NT2/D1 (cell line): ENCODE results near the gene NLRP14.

Experiments
- DNase-seq: peaks from one replicate; pipeline ENCODE4 v3.0.0-alpha.2; 2011; ENCODE audit warnings: low read depth, low spot score
- H3K27me3 ChIP-seq: 2 replicates; pipeline ENCODE4 v1.6.0; 2011; ENCODE audit warnings: mild to moderate bottlenecking; ENCODE audit not compliant: insufficient read length, insufficient read depth
- H3K36me3 ChIP-seq: 2 replicates; pipeline ENCODE4 v1.6.1; 2011; ENCODE audit warnings: mild to moderate bottlenecking, low read length, mixed read lengths; ENCODE audit not compliant: insufficient read depth, insufficient read length
- H3K4me1 ChIP-seq: 2 replicates; pipeline ENCODE4 v1.5.1; 2011; ENCODE audit not compliant: insufficient read depth, insufficient read length
- H3K4me3 ChIP-seq: 2 replicates; pipeline ENCODE4 v1.5.1; 2011; ENCODE audit warnings: low read depth; ENCODE audit not compliant: insufficient read length
- H3K9ac ChIP-seq: 2 replicates; pipeline ENCODE4 v1.6.0; 2011; ENCODE audit warnings: low read depth; ENCODE audit not compliant: insufficient read length
- H3K9me3 ChIP-seq: 2 replicates; pipeline ENCODE4 v1.5.1; 2011; ENCODE audit warnings: mild to moderate bottlenecking, low read length; ENCODE audit not compliant: insufficient read depth
- SUZ12 ChIP-seq: IDR thresholded peaks from 2 replicates; pipeline ENCODE4 v1.6.1; 2011; ENCODE audit not compliant: insufficient read length, insufficient read depth; ENCODE audit errors: extremely low read depth
- YY1 ChIP-seq: IDR thresholded peaks from 2 replicates; pipeline ENCODE4 v1.6.1; 2011; ENCODE audit not compliant: insufficient read length, insufficient read depth
- ZNF274 ChIP-seq: IDR thresholded peaks from 2 replicates; pipeline ENCODE4 v1.6.1; 2011; ENCODE audit warnings: mild to moderate bottlenecking, low read depth, low read length

The NLRP14 gene

GRCh38 chr11:7081441-7081840, 61.2 kb downstream of the NLRP14 start:
- Histone ChIP-seq H3K9me3 (peaks cover 18% of the 10 kb centered on the region; the same call in 1 of the 2 replicates), H3K4me3 (no peak overlapping the region), H3K4me1 (no peaks in the 10 kb centered on the region), H3K9ac (no peak overlapping the region), H3K36me3 (no peaks in the 10 kb centered on the region), H3K27me3 (no peaks in the 10 kb centered on the region)
- no peak for DNase-seq
- TF ChIP-seq SUZ12 (no peak), ZNF274 (no peak)

- TF ChIP-seq YY1 (no peak), SUZ12 (no peak), ZNF274 (no peak)
- Histone ChIP-seq H3K4me1 (no peaks in the 10 kb centered on the region), H3K27me3 (no peaks in the 10 kb centered on the region), H3K36me3 (no peaks in the 10 kb centered on the region), H3K9me3 (peaks cover 15% of the 10 kb centered on the region; the same call in 1 of the 2 replicates), H3K4me3 (no peak within 1 kb of the TSS), H3K9ac (no peak within 1 kb of the TSS)
- DNase-seq, result no peak
These were observed 68.6 kb downstream of the NLRP14 start, which contains the start of gene RBMXL2 for GRCh38 chr11:7088921-7089320. RBMXL2 (plus strand) TSS chr11:7088998; CDS start chr11:7089121, 123 bp downstream.

GRCh38 chr11:7089328-7090251, 69.3 kb downstream of the NLRP14 start:
- Histone ChIP-seq H3K4me1 (no peaks in the 10 kb centered on the region), H3K4me3 (no peak overlapping the region), H3K27me3 (no peaks in the 10 kb centered on the region), H3K9ac (no peak overlapping the region), H3K9me3 (peaks cover 15% of the 10 kb centered on the region; the same call in 1 of the 2 replicates), H3K36me3 (no peaks in the 10 kb centered on the region)
- TF ChIP-seq ZNF274 (no peak), YY1 (no peak), SUZ12 (no peak)
- no peak for DNase-seq

- Histone ChIP-seq H3K4me3 (no peak overlapping the region), H3K9ac (no peak overlapping the region), H3K9me3 (no peaks in the 10 kb centered on the region), H3K27me3 (no peaks in the 10 kb centered on the region), H3K36me3 (no peaks in the 10 kb centered on the region), H3K4me1 (no peaks in the 10 kb centered on the region)
- DNase-seq, result peak; percentile 58
- no peak for TF ChIP-seq YY1
- TF ChIP-seq SUZ12, result no peak
- no peak for TF ChIP-seq ZNF274
These were observed 78.1 kb downstream of the NLRP14 start for GRCh38 chr11:7098235-7098832.

GRCh38 chr11:7115780-7116179, 95.5 kb downstream of the NLRP14 start:
- no peaks in the 10 kb centered on the region for H3K27me3 ChIP-seq
- no peaks in the 10 kb centered on the region for H3K4me1 ChIP-seq
- no peak overlapping the region for H3K9ac ChIP-seq
- no peaks in the 10 kb centered on the region for H3K9me3 ChIP-seq
- H3K36me3 ChIP-seq, result no peaks in the 10 kb centered on the region
- no peak for DNase-seq
- TF ChIP-seq ZNF274 (no peak), SUZ12 (no peak), YY1 (no peak)
- H3K4me3 ChIP-seq, result no peak overlapping the region

GRCh38 chr11:7116370-7116769, 96.1 kb downstream of the NLRP14 start:
- H3K36me3 ChIP-seq, result no peaks in the 10 kb centered on the region
- TF ChIP-seq SUZ12 (no peak), YY1 (no peak), ZNF274 (no peak)
- no peaks in the 10 kb centered on the region for H3K27me3 ChIP-seq
- no peaks in the 10 kb centered on the region for H3K4me1 ChIP-seq
- no peak overlapping the region for H3K4me3 ChIP-seq
- no peaks in the 10 kb centered on the region for H3K9me3 ChIP-seq
- DNase-seq, result no peak
- no peak overlapping the region for H3K9ac ChIP-seq
